NCI-H1436 (cell line): Measurements from ENCODE around the gene NPR3.
"Not testable (repeated sequence)": the region's sequence is repeated elsewhere in the genome, so short reads cannot be mapped to it uniquely, and the experiment has no call there.

Experiments used
- DNase-seq: peaks from one replicate; lab custom pipeline; 2025; lab: John Stamatoyannopoulos, UW

Gene NPR3

DNA sequence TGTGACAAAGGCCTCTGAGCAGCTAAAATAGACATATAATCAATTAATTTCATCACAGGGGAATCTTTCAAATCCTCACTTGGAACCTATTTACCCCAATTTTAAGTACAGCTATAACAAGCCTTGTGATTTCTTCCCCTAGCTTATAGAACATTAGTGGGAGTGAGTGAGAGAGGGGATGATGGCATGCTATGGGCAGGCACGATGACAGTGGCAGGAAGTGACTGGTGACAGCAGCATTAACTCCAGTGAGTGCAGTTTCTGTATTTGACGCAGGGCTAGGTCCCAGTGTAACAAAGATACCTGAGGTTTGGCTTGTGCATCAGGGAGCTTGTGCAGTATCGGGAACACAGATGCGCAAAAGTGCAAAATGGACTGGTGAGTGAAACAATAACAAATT, 54.1 kb downstream of the NPR3 start:
- no peak for DNase-seq

- no peak for DNase-seq
These were observed 56.9 kb downstream of the NPR3 start for GRCh38 chr5:32767948-32768467.

DNA sequence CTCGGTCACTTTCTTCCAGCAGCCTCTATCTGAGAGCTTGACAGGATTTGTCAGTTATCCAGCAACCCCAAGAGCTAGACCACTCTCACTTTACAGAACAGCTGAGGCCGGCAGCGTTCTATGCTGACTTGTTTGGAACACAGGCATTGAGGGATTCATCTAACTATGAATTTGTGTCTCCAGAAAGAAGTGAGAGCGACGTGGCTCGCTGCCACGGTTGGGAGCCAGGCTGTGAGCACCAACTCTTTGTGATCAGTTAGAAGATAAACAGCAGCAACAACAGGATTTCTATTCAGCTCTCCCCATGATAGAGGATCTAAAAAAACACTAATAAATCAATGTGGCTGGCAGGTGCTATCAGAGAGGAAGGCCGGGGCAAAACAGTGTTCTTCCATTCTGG, 58.6 kb downstream of the NPR3 start:
- DNase-seq, result no peak

DNA sequence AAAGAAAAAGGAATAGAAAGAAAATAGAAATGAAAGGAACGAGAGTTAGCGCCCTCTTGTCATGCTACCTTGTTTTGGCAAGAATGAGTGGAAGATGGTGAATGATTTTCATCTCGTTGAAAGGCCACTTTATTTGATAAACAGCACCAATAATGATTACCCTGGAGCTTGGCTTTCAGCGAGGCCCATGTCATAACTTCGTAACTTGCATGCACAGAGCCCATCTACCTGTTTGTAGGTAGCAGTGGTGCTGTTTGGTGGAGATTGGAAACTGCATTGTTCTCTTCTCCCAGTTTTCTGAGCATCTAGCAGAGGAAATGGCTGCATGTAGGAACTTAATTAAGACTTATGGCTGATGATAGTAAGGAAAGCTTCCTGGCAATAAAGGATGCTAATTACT, 59.3 kb downstream of the NPR3 start:
- DNase-seq, result no peak

GRCh38 chr5:32771037-32771436, 59.9 kb downstream of the NPR3 start:
- DNase-seq, result no peak

DNA sequence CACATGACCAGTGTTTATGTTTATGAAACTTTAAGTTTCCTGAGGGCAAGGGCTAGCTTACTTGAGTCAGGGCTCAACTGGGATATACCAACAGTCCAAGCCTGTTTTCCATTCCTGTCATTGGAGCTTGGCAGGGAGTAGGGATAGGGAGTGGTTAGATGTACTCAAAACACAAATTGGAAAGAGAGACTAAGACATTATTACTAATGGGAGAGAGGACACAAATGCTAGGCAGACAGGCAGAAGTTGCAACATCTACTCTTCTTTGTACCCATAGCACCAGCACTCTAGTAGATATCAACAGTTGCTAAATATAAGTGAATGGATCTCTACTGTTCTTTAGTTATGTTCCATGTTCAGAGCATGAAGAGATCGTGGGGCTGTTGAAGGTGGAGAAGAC, 62.8 kb downstream of the NPR3 start:
- DNase-seq, result no peak

DNA sequence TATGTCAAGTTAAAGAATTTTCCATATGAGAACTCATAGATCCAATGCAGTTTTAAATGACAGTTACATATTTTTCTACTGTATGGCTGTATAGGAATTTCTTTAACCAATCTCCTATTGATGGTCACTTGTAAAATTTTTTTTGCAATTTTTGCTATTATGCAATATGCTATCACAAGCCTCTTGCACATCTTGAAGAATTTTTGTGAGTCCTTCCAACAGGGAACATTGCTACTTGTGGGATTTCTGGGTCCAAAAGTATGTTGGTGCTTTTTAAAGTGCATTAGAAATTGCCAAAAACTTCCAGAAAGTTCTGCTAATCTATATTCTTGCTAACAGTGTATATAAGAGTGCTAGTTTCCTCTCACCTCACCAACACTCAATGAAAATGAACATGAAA, 65.1 kb downstream of the NPR3 start:
- DNase-seq, result no peak

DNA sequence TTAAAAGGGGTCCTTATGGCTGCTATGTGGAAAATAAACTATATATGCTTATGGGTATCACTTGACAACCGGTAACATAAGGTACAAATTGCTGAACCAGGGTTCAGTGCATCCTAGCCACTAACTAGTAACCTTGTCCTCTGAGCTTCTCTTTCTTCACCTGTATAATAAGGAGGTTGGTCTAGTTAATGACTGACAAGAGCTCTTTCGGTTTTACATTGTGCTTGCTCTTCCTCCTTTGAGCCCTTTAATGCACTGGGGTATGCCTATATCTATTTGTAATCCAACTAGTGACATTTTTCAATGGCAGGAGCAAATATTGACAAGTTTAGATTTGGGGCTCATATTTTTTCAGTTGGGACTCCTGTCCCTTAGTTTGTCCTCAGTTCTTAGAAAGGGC, 66.1 kb downstream of the NPR3 start:
- DNase-seq, result no peak

GRCh38 chr5:32777733-32778132, 66.6 kb downstream of the NPR3 start:
- DNase-seq, result no peak

DNA sequence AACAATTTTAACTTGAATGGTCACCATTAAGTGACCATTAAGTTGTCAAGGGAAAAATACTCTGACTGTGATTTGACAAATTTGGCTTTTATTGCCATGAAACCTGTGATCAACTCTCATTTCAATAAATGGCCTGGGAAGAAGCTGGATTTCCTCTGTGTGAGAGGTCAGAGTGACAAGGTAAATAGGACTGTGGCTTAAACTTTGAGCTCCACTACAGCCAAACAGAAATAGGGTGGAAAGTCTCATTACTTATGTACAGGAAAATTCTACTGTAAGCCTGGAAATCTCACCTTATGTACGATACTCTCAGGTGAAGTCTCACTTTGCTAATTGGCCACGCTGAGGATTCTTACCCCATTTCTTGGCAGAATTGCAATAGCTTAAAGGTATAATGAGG, 67.3 kb downstream of the NPR3 start:
- no peak for DNase-seq

DNA sequence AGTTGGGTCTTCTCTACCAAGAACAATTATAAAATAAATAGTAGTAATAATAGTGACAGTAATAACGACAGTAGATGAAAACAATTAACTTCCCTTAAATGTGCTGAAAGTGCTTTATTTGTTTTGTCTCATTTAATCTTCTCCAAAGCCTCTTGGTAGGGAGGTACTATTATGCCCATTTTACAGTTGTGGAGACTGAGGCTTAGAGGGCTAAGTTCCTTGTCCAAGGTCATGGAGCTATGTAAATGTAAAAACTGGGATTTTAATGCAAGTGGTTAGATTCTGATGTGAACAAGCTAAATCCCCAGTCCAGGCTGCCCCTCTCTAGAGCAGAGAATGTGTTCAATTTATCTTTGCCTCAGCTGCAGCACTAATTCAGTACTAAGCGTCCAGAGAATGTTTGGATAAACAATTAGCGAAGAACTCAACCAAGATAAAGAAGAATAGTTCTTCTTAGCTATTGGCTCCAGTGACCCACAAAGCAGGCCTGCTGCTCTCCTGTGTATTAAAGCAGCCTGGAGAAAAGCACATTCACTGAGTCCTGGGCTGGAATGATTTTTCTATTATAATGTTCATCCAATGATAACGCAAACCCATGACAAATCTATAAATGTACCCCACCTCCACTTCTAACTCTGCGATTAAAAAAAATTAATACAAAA, 68.8 kb downstream of the NPR3 start:
- no peak for DNase-seq

DNA sequence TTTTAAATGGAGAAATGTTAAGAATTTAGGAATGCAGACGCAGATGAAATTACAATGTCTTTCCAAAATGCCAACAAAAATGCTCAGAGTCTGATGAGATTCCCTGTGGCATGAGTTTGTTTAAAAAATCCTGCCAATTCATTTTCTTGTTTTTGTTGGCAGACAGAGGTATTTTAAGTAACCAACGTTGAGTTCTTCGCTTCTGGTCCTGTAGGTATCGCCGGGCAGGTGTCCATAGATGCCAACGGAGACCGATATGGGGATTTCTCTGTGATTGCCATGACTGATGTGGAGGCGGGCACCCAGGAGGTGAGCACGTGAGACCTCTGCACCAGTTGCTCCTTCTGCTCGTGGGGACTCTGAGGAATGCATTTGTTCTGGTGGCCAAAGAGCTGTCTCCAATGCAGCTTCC, 69.4 kb downstream of the NPR3 start:
- DNase-seq, result no peak

- DNase-seq, result no peak
These were observed 72.5 kb downstream of the NPR3 start for GRCh38 chr5:32783661-32784060.

GRCh38 chr5:32785611-32786254, 74.6 kb downstream of the NPR3 start:
- DNase-seq, result no peak

DNA sequence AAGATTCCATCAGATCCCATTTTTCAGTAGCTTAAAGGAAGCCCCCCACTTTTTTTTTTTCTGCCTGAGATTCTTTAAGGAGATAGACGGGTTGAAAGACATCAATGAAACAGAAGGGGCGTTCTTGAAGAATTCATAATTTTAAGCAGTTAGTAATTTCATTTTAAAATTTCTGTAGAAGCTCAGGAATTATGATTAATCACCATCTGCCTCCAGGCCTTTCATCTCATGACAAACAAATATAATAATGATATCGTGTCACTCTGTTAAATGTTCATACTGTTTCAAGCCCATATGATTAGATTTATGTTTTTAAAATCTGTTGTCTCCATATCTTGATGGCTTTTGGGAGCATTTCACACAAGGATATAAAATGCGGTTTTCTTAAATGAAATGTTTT, 75.2 kb downstream of the NPR3 start:
- no peak for DNase-seq

GRCh38 chr5:32790411-32790951, 79.4 kb downstream of the NPR3 start:
- no peak for DNase-seq

GRCh38 chr5:32791536-32792243, 80.6 kb downstream of the NPR3 start:
- no peak for DNase-seq

DNA sequence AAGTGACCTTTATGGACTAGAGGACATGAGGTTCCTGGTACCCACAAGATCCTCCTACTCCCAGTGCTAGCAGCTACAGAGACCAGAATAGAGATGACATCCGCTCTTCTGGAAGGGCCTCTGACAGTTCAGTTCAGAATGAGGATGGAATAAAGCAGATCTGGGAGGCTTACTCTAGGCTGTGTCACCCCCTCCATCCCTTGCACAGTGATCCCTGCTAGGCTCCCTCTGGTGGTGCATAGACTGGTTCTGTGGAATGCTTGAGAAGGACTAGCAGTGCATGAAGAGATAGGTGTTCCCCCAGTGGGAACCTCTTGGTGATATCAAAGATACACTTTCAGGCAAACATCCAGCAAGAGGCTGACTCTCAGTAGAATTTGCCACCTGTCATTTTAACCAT, 83.0 kb downstream of the NPR3 start:
- no peak for DNase-seq

DNA sequence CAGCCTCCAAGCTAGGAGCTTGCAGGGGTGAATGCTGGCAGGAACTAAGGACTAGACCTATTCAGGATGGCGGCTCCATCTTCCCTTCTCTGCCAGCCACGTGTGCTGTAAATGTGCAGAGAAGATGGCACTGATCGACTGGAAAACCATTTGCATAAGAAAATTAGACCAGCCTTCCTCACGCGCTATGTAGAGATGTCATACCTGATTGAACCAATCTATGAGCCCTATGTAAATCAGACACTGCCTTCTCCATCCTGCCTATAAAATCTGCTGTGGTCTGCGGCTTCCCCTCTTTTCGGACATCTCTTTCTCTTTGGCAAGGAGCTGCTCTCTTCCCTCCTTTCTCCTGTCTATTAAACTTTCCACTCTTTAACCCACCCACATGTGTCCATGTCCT, 91.6 kb downstream of the NPR3 start:
- no peak for DNase-seq

DNA sequence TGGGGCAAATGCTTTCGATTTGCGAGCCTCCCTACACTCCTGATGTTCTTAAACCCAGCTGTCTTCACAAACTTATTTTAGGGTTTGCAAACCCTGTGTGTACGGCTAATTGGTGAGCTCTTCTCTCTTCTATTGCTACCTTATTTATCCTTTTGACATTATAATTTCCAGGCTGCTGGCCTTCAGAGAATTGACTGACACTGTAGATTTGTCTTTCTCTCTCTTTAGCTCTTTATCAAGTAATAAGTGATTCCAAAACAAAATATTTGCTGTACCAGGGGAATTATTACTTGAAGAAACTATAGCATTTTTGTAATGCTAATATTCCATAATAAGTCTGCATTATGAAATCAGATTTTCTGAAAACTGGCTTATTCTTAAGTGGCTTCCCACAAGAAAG, 92.5 kb downstream of the NPR3 start:
- DNase-seq, result no peak

GRCh38 chr5:32805462-32805861, 94.3 kb downstream of the NPR3 start:
- not testable (repeated sequence) for DNase-seq

- no peak for DNase-seq
These were observed 95.0 kb downstream of the NPR3 start for GRCh38 chr5:32805971-32806638.
